Adipocyte (in vitro differentiated cells): Measurements from ENCODE around the gene SDHAF2.
"Not testable (repeated sequence)": the region's sequence is repeated elsewhere in the genome, so short reads cannot be mapped to it uniquely, and the experiment has no call there.

Source experiments
- DNase-seq: peaks from one replicate; pipeline ENCODE4 v3.0.0-alpha.2; 2015; ENCODE audit warnings: low read depth
- H3K27me3 ChIP-seq: replicated peaks from 2 replicates; pipeline ENCODE4 v1.7.0; 2013; ENCODE audit warnings: mild to moderate bottlenecking, low read length, moderate library complexity; ENCODE audit not compliant: control insufficient read depth, insufficient read depth
- H3K36me3 ChIP-seq: 2 replicates; pipeline ENCODE4 v1.7.0; 2013; ENCODE audit warnings: low read length, mild to moderate bottlenecking, moderate library complexity; ENCODE audit not compliant: control insufficient read depth, insufficient read depth, severe bottlenecking
- H3K4me1 ChIP-seq: 2 replicates; pipeline ENCODE4 v1.7.0; 2013; ENCODE audit warnings: mild to moderate bottlenecking, low read length, moderate library complexity; ENCODE audit not compliant: control insufficient read depth, insufficient read depth
- H3K4me3 ChIP-seq: 2 replicates; pipeline ENCODE4 v1.7.0; 2013; ENCODE audit warnings: mild to moderate bottlenecking, low read length, moderate library complexity
- H3K9ac ChIP-seq: 2 replicates; pipeline ENCODE4 v1.7.0; 2013; ENCODE audit warnings: mild to moderate bottlenecking, low read length, moderate library complexity
- H3K9me3 ChIP-seq: 2 replicates; pipeline ENCODE4 v1.7.0; 2013; ENCODE audit warnings: mild to moderate bottlenecking, low read length, moderate library complexity; ENCODE audit not compliant: control insufficient read depth

Gene SDHAF2

DNA sequence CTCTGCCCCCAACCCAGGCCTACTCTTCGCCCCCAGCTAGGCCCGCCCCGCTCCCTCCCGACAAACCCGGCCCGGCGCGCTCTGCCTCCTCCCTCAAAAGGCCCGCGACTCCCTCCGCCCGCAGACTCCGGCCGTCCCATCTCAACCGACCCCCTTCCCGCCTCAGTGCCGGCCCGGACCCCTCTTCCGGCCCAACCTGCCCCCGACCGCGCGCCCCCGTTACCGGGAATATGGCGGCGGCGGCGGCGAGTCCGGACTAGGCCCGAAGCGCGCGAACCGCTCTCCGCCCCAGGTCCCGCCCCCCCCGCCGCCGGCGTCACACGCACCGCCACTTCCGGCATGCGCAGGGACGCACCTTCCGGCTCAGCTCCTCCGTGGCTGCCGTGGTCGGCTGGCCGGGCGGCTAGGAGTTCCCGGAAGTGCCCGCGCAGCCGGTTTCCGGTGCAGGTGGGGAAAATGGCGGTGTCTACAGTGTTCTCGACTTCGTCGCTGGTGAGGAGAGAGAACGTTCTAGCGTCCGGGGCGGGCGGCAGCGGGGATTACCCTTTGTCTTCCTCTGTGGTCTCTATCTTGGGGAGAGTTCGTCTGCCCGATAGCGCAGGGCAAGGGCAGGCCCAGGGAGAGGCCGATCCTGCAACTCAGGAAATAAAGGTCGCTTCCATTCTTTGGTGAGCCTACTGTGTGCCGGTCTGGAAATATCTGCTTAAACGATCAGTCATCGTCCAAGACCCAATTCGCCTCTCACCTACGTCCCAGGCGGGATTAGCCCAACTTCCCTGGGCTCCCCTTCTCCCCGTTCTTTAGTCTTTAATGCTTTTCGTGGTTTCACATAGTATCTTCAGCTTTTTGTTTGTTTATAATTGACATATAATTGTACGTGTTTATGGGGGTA is at the start of gene SDHAF2, which contains the start of gene CPSF7:
SDHAF2 (plus strand) TSS at position 434 of the 892 bp plus-strand sequence; CDS start at position 457, 23 bp downstream.
CPSF7 (minus strand) TSS at position 285 of the 892 bp plus-strand sequence. CDS start 740 bp downstream, outside the sequence.
- Histone ChIP-seq H3K4me1 (peaks cover 25% of the 10 kb centered on the region), H3K36me3 (peaks cover 38% of the 10 kb centered on the region), H3K9me3 (no peaks in the 10 kb centered on the region), H3K4me3 (peak within 1 kb of the TSS; percentile 97), H3K27me3 (no peaks in the 10 kb centered on the region), H3K9ac (peak within 1 kb of the TSS; percentile 97)
- peak; percentile 99 for DNase-seq

DNA sequence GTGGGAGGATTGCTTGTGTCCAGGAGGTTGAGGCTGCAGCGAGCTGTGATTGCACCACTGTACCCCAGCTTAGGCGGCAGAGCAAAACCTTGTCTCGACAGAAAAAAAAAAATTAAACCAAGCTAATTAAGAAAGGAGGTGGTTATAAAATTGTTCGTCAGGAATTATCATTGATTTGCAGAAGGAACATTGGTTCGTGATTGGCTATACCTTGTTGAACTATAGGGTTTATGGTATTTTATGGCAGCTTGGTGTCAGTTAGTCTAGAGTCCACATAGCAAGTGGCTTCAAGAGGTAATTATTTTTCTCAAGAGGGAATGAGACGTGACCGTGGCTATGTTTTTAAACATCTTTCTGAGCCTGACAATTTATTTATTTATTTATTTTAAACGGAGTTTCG is 49.0 kb upstream of the SDHAF2 start:
- H3K27me3 ChIP-seq, result no peaks in the 10 kb centered on the region
- H3K9me3 ChIP-seq, result no peaks in the 10 kb centered on the region
- H3K4me3 ChIP-seq, result no peak overlapping the region
- peaks cover 10% of the 10 kb centered on the region for H3K36me3 ChIP-seq
- DNase-seq, result no peak
- no peak overlapping the region for H3K9ac ChIP-seq
- H3K4me1 ChIP-seq, result peaks cover 22% of the 10 kb centered on the region

DNA sequence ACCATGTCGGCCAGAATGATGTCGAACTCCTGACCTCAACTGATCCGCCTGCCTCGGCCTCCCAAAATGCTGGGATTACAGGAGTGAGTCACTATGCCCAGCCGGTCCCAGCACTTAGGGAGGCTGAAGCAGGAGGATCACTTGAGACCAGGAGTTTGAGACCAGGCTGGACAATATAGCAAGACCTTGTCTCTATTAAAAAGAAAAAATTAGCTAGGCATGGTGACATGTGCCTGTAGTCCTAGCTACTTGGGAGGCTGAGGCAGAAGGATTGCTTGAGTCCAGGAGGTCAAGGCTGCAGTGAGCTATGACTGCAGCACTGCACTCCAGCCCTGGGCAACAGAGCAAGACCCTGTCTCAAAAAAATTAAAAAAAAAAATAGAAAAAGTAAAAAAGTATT is 46.1 kb upstream of the SDHAF2 start:
- H3K4me3 ChIP-seq, H3K27me3 ChIP-seq, H3K9me3 ChIP-seq, DNase-seq, H3K9ac ChIP-seq, H3K36me3 ChIP-seq: not testable (repeated sequence)
- H3K4me1 ChIP-seq, result peaks cover 10% of the 10 kb centered on the region

DNA sequence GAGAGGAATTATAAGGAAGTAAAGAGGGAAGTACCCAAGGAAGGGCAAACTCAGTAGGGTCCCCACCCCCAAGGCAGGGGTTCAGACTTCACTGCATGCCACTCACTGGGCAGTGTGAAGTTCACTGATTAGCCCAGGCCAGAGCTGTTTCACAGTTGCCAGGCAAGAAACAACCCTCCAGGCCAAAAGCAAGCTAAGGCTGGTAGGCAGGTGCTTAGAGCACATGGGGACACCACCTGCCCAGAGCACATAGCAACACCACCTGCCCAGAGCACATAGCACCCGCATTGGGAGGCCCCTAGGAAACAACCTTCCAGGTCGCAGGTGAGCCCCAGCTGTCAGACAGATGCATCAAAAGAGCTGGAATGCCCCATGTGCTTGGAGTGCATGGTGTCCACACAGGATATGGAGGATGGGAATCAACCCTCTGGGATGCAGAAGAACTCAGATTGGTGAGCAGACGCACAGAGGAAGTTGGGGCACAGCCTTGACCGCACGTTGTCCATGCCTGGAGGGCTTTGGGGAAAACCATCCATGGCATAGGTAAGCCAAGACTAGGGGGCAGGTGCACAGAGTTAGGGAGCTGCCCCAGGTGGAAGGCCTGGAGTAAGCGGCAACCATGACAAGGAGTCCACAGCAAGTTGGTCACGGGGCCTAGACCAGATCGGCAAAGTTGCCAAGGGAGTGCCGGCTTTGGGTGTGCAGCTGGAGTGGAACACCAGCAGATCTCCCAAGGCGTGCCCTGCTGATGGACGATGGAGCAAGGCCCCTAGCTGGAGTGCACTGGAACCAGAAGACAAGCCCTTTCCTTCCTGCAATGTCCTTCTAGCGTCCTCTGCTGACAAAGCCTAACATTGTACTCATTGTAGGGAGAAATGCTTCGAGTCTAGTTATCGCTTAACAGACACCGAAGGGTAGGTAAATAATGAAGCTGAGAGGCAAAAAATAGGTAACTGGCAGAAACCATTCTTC is 45.4 kb upstream of the SDHAF2 start:
- H3K9me3 ChIP-seq, result no peaks in the 10 kb centered on the region
- H3K4me3 ChIP-seq, result no peak overlapping the region
- H3K36me3 ChIP-seq, result no peaks in the 10 kb centered on the region
- no peak for DNase-seq
- peaks cover 3% of the 10 kb centered on the region for H3K4me1 ChIP-seq
- H3K27me3 ChIP-seq, result no peaks in the 10 kb centered on the region
- no peak overlapping the region for H3K9ac ChIP-seq

DNA sequence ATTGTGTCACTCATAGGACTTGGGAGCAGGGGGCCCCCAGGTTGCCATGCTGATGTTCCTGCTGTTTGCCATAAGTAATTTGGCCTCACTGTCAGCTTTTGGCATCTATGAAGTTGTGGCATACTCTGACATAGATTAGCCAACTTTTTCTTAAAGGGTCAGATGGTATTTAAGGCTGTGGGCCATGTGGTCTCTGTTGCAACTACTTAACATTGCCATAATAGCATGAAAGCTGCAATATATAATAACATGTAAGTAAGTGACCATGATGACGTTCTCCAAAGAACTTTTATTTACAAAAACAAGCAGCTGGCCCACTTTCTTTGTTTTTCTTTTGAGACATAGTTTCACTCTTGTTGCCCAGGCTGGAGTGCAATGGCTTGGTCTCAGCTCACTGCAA is 39.8 kb upstream of the SDHAF2 start:
- Histone ChIP-seq H3K4me1 (peaks cover 14% of the 10 kb centered on the region), H3K27me3 (no peaks in the 10 kb centered on the region), H3K4me3 (no peak overlapping the region), H3K36me3 (peaks cover 7% of the 10 kb centered on the region), H3K9ac (no peak overlapping the region), H3K9me3 (no peaks in the 10 kb centered on the region)
- DNase-seq, result peak; percentile 18

DNA sequence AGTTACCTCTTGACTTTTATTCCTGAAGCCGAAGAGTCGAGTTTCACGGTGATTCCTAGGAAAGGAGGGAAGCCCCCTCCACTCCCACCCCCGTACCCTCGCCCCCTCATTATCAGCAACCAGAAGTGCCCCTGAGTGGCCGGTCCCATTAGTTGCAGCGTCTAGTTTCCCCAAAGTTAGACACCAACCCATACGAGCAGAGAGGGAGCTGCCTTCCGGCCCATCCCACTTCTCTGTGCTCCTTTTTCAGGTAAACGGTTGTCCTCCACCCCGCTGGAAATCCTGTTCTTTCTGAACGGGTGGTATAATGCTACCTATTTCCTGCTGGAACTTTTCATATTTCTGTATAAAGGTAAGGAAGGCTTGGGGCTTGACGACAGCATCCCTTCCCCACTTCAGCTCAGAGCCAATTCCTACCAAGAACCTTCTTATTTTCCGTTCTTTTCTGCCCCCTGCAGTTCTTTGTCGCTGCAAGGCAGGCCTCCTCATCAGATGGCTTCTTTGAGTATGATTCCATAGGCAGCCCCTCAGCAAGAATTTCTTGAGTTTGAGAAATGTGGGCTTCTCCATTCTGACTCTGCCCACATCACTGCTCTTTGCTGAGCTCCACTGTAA is 36.8 kb upstream of the SDHAF2 start:
- peak; percentile 31 for DNase-seq
- peak overlapping the region; percentile 97 for H3K4me3 ChIP-seq

DNA sequence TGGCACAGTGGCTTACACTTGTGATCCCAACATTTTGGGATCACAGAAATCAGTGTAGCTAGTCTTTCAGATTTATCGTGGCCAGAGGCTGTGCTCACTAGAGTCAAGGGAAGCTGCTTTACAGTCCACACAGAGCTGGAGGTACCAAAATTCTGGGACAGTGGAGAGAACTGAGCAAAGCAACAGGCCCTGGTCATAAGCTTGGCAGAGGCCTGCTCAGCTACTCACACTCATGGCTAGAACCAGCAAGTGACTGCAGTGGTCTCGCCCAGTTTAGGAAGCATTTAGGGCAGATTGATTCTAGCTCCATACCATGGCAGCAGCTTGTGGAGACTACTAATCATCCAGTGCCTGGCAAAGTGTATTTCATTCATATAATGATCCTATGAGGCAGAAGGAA is 28.8 kb upstream of the SDHAF2 start:
- Histone ChIP-seq H3K9me3 (no peaks in the 10 kb centered on the region), H3K4me1 (no peaks in the 10 kb centered on the region), H3K27me3 (no peaks in the 10 kb centered on the region), H3K4me3 (no peak overlapping the region), H3K9ac (no peak overlapping the region), H3K36me3 (peaks cover 66% of the 10 kb centered on the region)
- no peak for DNase-seq

More for the DNA sequence above, 36.8 kb upstream of the SDHAF2 start:
- Histone ChIP-seq H3K27me3 (no peaks in the 10 kb centered on the region), H3K4me1 (peaks cover 14% of the 10 kb centered on the region), H3K36me3 (peaks cover 15% of the 10 kb centered on the region), H3K9ac (peak overlapping the region; percentile 94), H3K9me3 (no peaks in the 10 kb centered on the region)

DNA sequence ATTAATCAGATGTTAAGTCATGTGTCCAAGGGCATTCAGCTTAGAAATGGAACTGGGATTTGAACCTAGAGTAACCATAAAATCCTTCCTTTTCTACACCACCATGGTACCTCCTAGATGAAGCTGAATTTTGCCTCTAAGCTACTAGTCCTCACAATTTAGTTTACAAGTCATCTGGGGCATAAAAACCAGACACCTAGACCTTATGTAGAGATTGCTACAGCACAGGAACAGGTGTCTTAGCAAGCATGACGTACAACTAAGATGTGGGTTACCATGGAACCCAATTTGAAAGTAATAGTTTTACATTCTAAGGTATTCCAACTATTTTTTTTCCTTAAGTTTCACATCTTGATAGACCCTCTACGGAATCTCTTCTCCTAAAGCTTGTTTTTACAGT is 28.4 kb upstream of the SDHAF2 start:
- H3K4me1 ChIP-seq, result no peaks in the 10 kb centered on the region
- H3K9me3 ChIP-seq, result no peaks in the 10 kb centered on the region
- peaks cover 70% of the 10 kb centered on the region for H3K36me3 ChIP-seq
- no peak overlapping the region for H3K9ac ChIP-seq
- DNase-seq, result no peak
- H3K4me3 ChIP-seq, result no peak overlapping the region
- no peaks in the 10 kb centered on the region for H3K27me3 ChIP-seq

DNA sequence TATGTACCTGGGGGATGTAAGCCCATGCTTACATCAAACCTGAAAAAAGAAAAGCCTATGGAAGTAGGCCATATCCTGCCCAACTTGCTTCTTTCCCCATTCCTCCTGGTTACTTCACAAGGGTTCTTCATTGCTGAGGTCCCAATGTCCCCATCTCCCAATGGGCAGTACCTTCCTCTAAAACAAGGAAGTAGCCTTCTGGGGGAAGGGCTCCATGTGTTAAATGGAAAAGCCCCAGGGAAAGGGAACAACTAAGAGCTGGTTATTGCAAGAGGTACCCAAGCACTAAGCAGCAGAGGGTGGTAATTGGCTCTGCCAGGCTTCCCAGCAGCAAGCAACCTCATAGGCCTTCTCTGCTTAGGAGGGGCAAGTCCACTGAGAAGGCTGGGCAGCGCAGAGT is 26.3 kb upstream of the SDHAF2 start:
- no peaks in the 10 kb centered on the region for H3K27me3 ChIP-seq
- no peak for DNase-seq
- H3K4me1 ChIP-seq, result no peaks in the 10 kb centered on the region
- peaks cover 78% of the 10 kb centered on the region for H3K36me3 ChIP-seq
- no peak overlapping the region for H3K9ac ChIP-seq
- no peak overlapping the region for H3K4me3 ChIP-seq
- no peaks in the 10 kb centered on the region for H3K9me3 ChIP-seq

DNA sequence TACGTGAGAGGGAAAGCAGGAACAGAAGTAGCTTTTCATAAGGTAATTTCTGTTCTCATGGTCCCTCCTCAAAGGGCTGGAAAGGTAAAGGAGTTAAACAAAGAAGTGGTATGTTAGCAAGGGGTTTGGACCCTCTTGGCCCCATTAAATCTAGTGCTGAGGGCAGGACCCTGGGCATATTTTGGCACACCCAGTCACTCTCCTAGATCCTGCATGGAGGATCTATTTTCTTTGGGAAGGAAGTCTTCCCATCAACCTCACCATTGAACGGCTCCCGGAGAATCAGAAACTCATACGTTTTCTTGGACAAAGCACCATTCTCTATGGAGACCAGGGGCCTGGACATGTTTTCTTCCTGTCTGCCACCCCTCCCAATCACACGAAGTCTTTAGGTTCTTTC is 25.8 kb upstream of the SDHAF2 start:
- Histone ChIP-seq H3K9ac (no peak overlapping the region), H3K27me3 (no peaks in the 10 kb centered on the region), H3K4me3 (no peak overlapping the region), H3K36me3 (peaks cover 77% of the 10 kb centered on the region), H3K9me3 (no peaks in the 10 kb centered on the region), H3K4me1 (no peaks in the 10 kb centered on the region)
- DNase-seq, result no peak

DNA sequence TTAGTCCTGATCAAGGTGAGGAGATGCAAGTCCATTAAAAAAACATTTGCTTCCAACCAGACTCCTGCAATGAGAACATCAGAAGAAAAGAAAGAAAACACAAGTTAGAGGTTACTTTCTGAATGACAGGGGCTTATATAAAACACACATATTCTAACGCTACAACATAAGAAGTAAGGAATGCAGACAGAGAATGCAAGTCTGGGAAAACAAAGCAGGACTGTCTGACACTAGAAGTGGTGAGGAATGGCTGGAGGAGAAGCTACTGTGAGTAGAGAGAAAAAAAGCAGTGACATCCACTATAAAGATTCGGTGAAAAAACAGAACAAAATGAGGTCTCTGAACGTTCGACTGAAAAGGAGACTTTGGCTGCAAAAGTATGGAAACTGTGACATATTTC is 25.3 kb upstream of the SDHAF2 start:
- Histone ChIP-seq H3K9ac (no peak overlapping the region), H3K27me3 (no peaks in the 10 kb centered on the region), H3K9me3 (no peaks in the 10 kb centered on the region), H3K4me1 (no peaks in the 10 kb centered on the region), H3K36me3 (peaks cover 81% of the 10 kb centered on the region), H3K4me3 (no peak overlapping the region)
- no peak for DNase-seq
